ENCODE measurements around the gene TBL1XR1.

The TBL1XR1 gene

DNA sequence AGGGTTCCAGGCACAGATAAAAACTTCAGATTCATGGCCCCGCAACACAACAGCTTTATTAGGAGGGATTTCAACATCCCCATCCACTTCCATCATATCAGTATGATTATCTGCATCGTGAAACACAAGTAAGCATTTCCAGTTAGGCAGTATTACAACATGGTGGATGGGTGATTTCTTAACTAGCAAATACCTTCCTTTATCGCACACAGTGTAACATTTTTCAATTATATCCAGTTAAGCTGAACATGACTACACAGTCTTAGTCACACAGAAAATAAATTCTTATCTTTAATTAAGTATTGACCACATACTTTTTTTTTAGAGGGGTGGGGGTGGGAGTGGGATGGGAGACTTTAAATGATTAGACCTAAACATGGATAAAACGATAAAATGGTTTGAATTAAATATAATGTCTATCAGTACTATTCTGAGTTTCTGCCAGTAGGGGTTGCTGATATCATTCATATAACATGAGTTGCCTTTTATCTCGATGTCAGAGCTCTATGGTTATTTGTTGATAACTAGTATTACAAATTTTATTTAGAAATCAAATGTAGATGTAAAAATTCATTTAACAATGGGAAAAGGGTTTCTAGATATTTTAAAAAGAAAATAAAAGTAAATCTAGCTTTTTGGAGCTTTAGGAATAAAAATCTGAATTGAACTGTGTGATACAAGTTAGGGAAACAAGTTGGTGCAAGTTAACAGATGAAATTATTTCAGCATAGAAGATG lies 146.6 kb downstream of the TBL1XR1 start:
- no peak overlapping the region for H3K4me3 ChIP-seq (ENCODE audit: insufficient read depth in 1 of 2, low read depth in 1 of 2, low read length in 2 of 2)
- peak; percentile 55 for DNase-seq
- no peak overlapping the region for H3K4me2 ChIP-seq (ENCODE audit: low read length, poor library complexity, severe bottlenecking)
- H3K23ac ChIP-seq (ENCODE audit: low read length in 2 of 2), result no peak overlapping the region
- no peak overlapping the region for H3K18ac ChIP-seq (ENCODE audit: low read depth in 1 of 2, low read length in 2 of 2)
- H3K79me1 ChIP-seq (replicated peaks; ENCODE audit: low read length, poor library complexity, severe bottlenecking), result peaks cover 13% of the 10 kb centered on the region
- H2AFZ ChIP-seq (ENCODE audit: low read depth, low read length), result no peak overlapping the region
- H3K27ac ChIP-seq (ENCODE audit: low read length, poor library complexity, severe bottlenecking), result no peak overlapping the region
- H2BK5ac ChIP-seq (ENCODE audit: low read depth, low read length, poor library complexity, severe bottlenecking), result no peak overlapping the region
- no peak overlapping the region for H2BK15ac ChIP-seq (ENCODE audit: low read depth, poor library complexity, severe bottlenecking)
- H2BK12ac ChIP-seq (ENCODE audit: low read length in 2 of 2), result no peak overlapping the region
- H3K4me1 ChIP-seq (ENCODE audit: control insufficient read depth, insufficient read depth, low read depth, low read length), result peaks cover 1% of the 10 kb centered on the region
- WGBS, result 81% methylated on average over 3 of the region's 5 CpGs
- no peaks in the 10 kb centered on the region for H3K9me3 ChIP-seq (ENCODE audit: control insufficient read depth, low read length)
- H3K36me3 ChIP-seq (ENCODE audit: control insufficient read depth in 1 of 2, insufficient read depth in 2 of 2, low read depth in 1 of 2, low read length in 2 of 2), result peaks cover 4 to 66% of the 10 kb centered on the region in 2 experiments
- no peak overlapping the region for H2BK120ac ChIP-seq (ENCODE audit: low read depth, low read length)
- no peak overlapping the region for H3K14ac ChIP-seq (ENCODE audit: low read length in 2 of 2)
- no peak overlapping the region for H2AK5ac ChIP-seq (ENCODE audit: low read length, severe bottlenecking)
- H3K9ac ChIP-seq (ENCODE audit: low read length), result peak overlapping the region; percentile 41
- H3K27me3 ChIP-seq (ENCODE audit: control insufficient read depth in 1 of 2, insufficient read depth in 1 of 2, low read length in 2 of 2), result no peaks in the 10 kb centered on the region
- no peak overlapping the region for H4K91ac ChIP-seq (ENCODE audit: low read length)
- H3K4ac ChIP-seq (ENCODE audit: low read depth in 1 of 2, low read length in 2 of 2), result no peak overlapping the region
- no peak overlapping the region for H4K8ac ChIP-seq (ENCODE audit: low read length)

DNA sequence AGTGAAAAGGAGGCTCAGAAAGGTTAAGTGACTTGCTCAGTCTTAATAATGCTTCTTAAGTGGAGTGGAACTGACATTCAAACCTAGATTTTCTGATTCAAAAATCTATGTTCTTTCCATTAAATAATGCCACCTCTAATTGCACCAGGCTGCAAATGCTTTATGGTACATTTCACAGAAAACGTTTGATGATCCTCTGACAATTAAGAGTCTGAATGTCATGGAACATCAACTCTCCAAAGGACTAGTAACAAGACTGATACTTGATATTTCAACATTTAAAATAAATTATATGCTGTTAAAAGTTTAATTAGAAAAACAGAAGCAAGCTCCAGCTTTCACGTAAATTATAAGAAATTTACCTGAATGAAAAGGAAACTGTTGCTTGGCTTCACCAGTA lies 151.5 kb downstream of the TBL1XR1 start:
- H3K4me3 ChIP-seq (ENCODE audit: insufficient read depth in 1 of 2, low read depth in 1 of 2, low read length in 2 of 2), result no peak overlapping the region
- no peak overlapping the region for H2AFZ ChIP-seq (ENCODE audit: low read depth, low read length)
- no peak overlapping the region for H4K8ac ChIP-seq (ENCODE audit: low read length)
- no peak overlapping the region for H3K27ac ChIP-seq (ENCODE audit: low read length, poor library complexity, severe bottlenecking)
- H3K14ac ChIP-seq (ENCODE audit: low read length in 2 of 2), result no peak overlapping the region
- no peak overlapping the region for H4K91ac ChIP-seq (ENCODE audit: low read length)
- H2AK5ac ChIP-seq (ENCODE audit: low read length, severe bottlenecking), result no peak overlapping the region
- no peak overlapping the region for H3K23ac ChIP-seq (ENCODE audit: low read length in 2 of 2)
- H3K79me1 ChIP-seq (replicated peaks; ENCODE audit: low read length, poor library complexity, severe bottlenecking), result peaks cover 19% of the 10 kb centered on the region
- no peak overlapping the region for H3K4me2 ChIP-seq (ENCODE audit: low read length, poor library complexity, severe bottlenecking)
- H3K36me3 ChIP-seq (ENCODE audit: control insufficient read depth in 1 of 2, insufficient read depth in 2 of 2, low read depth in 1 of 2, low read length in 2 of 2), result peaks cover 3 to 77% of the 10 kb centered on the region in 2 experiments
- DNase-seq, result no peak
- no peak overlapping the region for H2BK5ac ChIP-seq (ENCODE audit: low read depth, low read length, poor library complexity, severe bottlenecking)
- H3K4ac ChIP-seq (ENCODE audit: low read depth in 1 of 2, low read length in 2 of 2), result no peak overlapping the region
- H3K27me3 ChIP-seq (ENCODE audit: control insufficient read depth in 1 of 2, insufficient read depth in 1 of 2, low read length in 2 of 2), result no peaks in the 10 kb centered on the region
- no peak overlapping the region for H2BK120ac ChIP-seq (ENCODE audit: low read depth, low read length)
- no peaks in the 10 kb centered on the region for H3K9me3 ChIP-seq (ENCODE audit: control insufficient read depth, low read length)
- H3K18ac ChIP-seq (ENCODE audit: low read depth in 1 of 2, low read length in 2 of 2), result no peak overlapping the region
- no peaks in the 10 kb centered on the region for H3K4me1 ChIP-seq (ENCODE audit: control insufficient read depth, insufficient read depth, low read depth, low read length)
- WGBS, result 100% methylated on average over 2 of the region's 2 CpGs
- no peak overlapping the region for H2BK15ac ChIP-seq (ENCODE audit: low read depth, poor library complexity, severe bottlenecking)
- no peak overlapping the region for H2BK12ac ChIP-seq (ENCODE audit: low read length in 2 of 2)
- no peak overlapping the region for H3K9ac ChIP-seq (ENCODE audit: low read length)

DNA sequence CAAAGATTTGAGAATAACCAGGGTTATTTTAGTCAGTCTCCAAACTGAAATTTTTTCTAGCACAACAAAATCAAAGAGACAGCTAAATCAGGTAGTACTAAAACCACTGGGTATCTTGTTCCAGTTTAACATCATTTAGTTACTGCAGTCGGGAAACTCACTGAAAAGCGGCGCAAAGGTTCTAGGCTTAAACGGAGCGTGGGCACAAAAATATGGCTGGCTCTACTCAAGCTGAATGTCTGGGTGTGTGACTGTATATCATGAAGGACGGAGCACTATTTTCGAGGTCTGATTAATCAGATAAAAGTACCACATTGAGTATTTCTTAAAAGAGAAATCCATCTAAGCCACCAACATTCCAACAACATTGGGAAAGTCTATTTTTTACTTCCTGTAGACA lies 152.1 kb downstream of the TBL1XR1 start:
- Histone ChIP-seq H3K4me3 (ENCODE audit: insufficient read depth in 1 of 2, low read depth in 1 of 2, low read length in 2 of 2) (no peak overlapping the region), H2BK5ac (ENCODE audit: low read depth, low read length, poor library complexity, severe bottlenecking) (no peak overlapping the region), H2AK5ac (ENCODE audit: low read length, severe bottlenecking) (no peak overlapping the region), H3K79me1 (replicated peaks; ENCODE audit: low read length, poor library complexity, severe bottlenecking) (peaks cover 17% of the 10 kb centered on the region), H2BK12ac (ENCODE audit: low read length in 2 of 2) (no peak overlapping the region), H2AFZ (ENCODE audit: low read depth, low read length) (no peak overlapping the region), H3K9me3 (ENCODE audit: control insufficient read depth, low read length) (no peaks in the 10 kb centered on the region), H3K9ac (ENCODE audit: low read length) (no peak overlapping the region), H2BK120ac (ENCODE audit: low read depth, low read length) (no peak overlapping the region), H3K36me3 (ENCODE audit: control insufficient read depth in 1 of 2, insufficient read depth in 2 of 2, low read depth in 1 of 2, low read length in 2 of 2) (peaks cover 3 to 74% of the 10 kb centered on the region in 2 experiments), H3K23ac (ENCODE audit: low read length in 2 of 2) (no peak overlapping the region), H3K18ac (ENCODE audit: low read depth in 1 of 2, low read length in 2 of 2) (no peak overlapping the region), H4K8ac (ENCODE audit: low read length) (no peak overlapping the region), H2BK15ac (ENCODE audit: low read depth, poor library complexity, severe bottlenecking) (no peak overlapping the region), H4K91ac (ENCODE audit: low read length) (no peak overlapping the region), H3K14ac (ENCODE audit: low read length in 2 of 2) (no peak overlapping the region), H3K4me1 (ENCODE audit: control insufficient read depth, insufficient read depth, low read depth, low read length) (no peaks in the 10 kb centered on the region), H3K27me3 (ENCODE audit: control insufficient read depth in 1 of 2, insufficient read depth in 1 of 2, low read length in 2 of 2) (no peaks in the 10 kb centered on the region), H3K4ac (ENCODE audit: low read depth in 1 of 2, low read length in 2 of 2) (no peak overlapping the region), H3K4me2 (ENCODE audit: low read length, poor library complexity, severe bottlenecking) (no peak overlapping the region), H3K27ac (ENCODE audit: low read length, poor library complexity, severe bottlenecking) (no peak overlapping the region)
- no peak for DNase-seq
- WGBS, result 94% methylated on average over 5 of the region's 7 CpGs

DNA sequence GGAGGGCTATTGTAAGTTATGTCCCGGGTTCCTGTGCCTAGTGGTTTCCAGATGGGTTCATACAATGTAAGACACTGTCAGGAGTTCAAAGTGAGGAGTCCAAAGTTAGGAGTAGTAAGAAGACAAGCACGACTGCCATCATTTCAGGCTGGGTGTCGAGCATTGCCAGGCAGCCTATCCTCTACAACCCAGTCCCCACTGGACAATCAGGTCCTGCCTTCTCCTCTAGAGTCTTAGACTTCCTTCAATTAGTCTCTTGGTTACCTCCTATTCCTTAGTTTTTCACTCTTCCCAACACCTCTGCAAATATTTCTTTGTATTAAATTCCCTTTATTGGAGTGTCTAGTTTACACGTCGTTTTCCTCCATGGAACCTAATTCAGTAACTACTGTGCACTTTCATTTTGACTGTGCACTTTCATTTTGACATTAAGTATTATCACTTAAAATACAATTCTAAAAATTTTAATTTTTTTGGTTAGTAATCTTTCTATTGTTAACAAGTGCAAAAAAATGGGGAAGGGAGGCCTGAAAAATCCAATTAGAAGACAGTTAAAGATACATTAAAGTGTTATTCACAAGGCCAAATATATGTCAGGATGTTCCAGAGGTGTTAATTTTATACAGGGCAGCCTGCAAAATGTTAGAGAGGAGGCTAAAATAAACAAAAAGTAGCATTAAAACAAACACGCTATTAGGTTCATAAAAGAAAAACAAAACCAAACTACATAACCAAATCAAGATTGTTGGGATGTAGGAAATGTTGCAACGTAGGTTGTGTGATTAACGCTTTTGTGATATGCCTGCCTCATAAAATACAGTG lies 155.3 kb downstream of the TBL1XR1 start:
- H4K91ac ChIP-seq (ENCODE audit: low read length), result no peak overlapping the region
- no peak overlapping the region for H2BK12ac ChIP-seq (ENCODE audit: low read length in 2 of 2)
- WGBS, result 100% methylated on average over 5 of the region's 8 CpGs
- peaks cover 8 to 72% of the 10 kb centered on the region in 2 experiments for H3K36me3 ChIP-seq (ENCODE audit: control insufficient read depth in 1 of 2, insufficient read depth in 2 of 2, low read depth in 1 of 2, low read length in 2 of 2)
- H2BK15ac ChIP-seq (ENCODE audit: low read depth, poor library complexity, severe bottlenecking), result no peak overlapping the region
- no peak overlapping the region for H3K14ac ChIP-seq (ENCODE audit: low read length in 2 of 2)
- no peak overlapping the region for H2AK5ac ChIP-seq (ENCODE audit: low read length, severe bottlenecking)
- H3K4ac ChIP-seq (ENCODE audit: low read depth in 1 of 2, low read length in 2 of 2), result no peak overlapping the region
- H3K27me3 ChIP-seq (ENCODE audit: control insufficient read depth in 1 of 2, insufficient read depth in 1 of 2, low read length in 2 of 2), result no peaks in the 10 kb centered on the region
- no peaks in the 10 kb centered on the region for H3K9me3 ChIP-seq (ENCODE audit: control insufficient read depth, low read length)
- no peak overlapping the region for H2BK120ac ChIP-seq (ENCODE audit: low read depth, low read length)
- H3K79me1 ChIP-seq (replicated peaks; ENCODE audit: low read length, poor library complexity, severe bottlenecking), result peaks cover 17% of the 10 kb centered on the region
- no peak overlapping the region for H4K8ac ChIP-seq (ENCODE audit: low read length)
- no peak overlapping the region for H2BK5ac ChIP-seq (ENCODE audit: low read depth, low read length, poor library complexity, severe bottlenecking)
- no peak overlapping the region for H2AFZ ChIP-seq (ENCODE audit: low read depth, low read length)
- no peak overlapping the region for H3K4me2 ChIP-seq (ENCODE audit: low read length, poor library complexity, severe bottlenecking)
- H3K4me3 ChIP-seq (ENCODE audit: insufficient read depth in 1 of 2, low read depth in 1 of 2, low read length in 2 of 2), result peak overlapping the region in 1 of 2 experiments; percentile 22
- H3K4me1 ChIP-seq (ENCODE audit: control insufficient read depth, insufficient read depth, low read depth, low read length), result peaks cover 3% of the 10 kb centered on the region
- no peak overlapping the region for H3K23ac ChIP-seq (ENCODE audit: low read length in 2 of 2)
- H3K9ac ChIP-seq (ENCODE audit: low read length), result peak overlapping the region; percentile 70
- H3K18ac ChIP-seq (ENCODE audit: low read depth in 1 of 2, low read length in 2 of 2), result no peak overlapping the region
- H3K27ac ChIP-seq (ENCODE audit: low read length, poor library complexity, severe bottlenecking), result no peak overlapping the region
- DNase-seq, result no peak
